ENCODE data around the gene PIK3R4.

PIK3R4 gene

GRCh38 chr3:130732501-130732900, 14.1 kb downstream of the PIK3R4 start:
- no peak for TF ChIP-seq CTCF (IDR thresholded peaks at IDR 0.05; ENCODE audit: low read length, missing control alignments)
- no peak for DNase-seq (ENCODE audit: low read depth)
- H3K4me3 ChIP-seq (replicated peaks; ENCODE audit: low read depth, low read length) = no peak overlapping the region

- DNase-seq (ENCODE audit: low read depth) = no peak
- H3K4me3 ChIP-seq (replicated peaks; ENCODE audit: low read depth, low read length) = no peak overlapping the region
- TF ChIP-seq CTCF (IDR thresholded peaks at IDR 0.05; ENCODE audit: low read length, missing control alignments) = no peak
Observed at GRCh38 chr3:130731817-130732216, 14.8 kb downstream of the PIK3R4 start.

DNA sequence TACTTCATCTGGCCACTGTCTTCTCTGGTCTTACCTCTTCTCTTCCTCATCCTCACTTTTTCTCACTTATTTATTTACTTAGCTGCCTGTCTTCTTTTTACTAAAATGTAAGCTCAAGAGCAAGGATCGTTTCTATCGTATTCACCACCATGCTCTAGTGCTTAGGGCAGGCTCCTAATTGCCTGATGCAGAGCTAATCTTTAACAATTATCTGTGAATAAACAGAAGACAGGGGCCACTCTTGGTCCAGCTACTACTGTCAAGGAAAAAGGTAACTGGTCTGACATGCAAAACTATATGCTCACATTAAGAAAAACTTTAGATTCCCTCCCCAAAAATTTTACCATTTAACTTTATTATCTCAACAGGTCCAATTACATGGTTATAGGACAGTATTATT, 17.5 kb downstream of the PIK3R4 start:
- no peak for TF ChIP-seq CTCF (IDR thresholded peaks at IDR 0.05; ENCODE audit: low read length, missing control alignments)
- no peak overlapping the region for H3K4me3 ChIP-seq (replicated peaks; ENCODE audit: low read depth, low read length)
- no peak for DNase-seq (ENCODE audit: low read depth)

DNA sequence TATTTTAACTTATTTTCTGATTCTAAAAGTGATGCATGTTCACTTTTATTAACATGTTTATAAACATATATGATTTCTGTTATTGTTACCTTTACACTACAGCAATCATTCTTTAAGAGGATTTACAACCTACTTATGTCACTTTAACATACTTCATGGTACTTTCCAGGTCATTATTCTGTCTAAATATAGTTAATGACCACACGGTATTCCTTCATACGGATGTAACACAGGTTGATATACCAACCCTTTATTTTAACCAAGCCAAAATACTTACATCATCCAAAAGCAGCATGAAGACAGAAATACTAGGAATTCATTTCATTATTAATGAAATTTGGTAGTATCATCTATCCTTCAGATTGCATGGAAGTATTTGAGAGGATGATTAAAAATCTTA, 18.6 kb downstream of the PIK3R4 start:
- no peak for TF ChIP-seq CTCF (IDR thresholded peaks at IDR 0.05; ENCODE audit: low read length, missing control alignments)
- H3K4me3 ChIP-seq (replicated peaks; ENCODE audit: low read depth, low read length) = no peak overlapping the region
- DNase-seq (ENCODE audit: low read depth) = no peak

DNA sequence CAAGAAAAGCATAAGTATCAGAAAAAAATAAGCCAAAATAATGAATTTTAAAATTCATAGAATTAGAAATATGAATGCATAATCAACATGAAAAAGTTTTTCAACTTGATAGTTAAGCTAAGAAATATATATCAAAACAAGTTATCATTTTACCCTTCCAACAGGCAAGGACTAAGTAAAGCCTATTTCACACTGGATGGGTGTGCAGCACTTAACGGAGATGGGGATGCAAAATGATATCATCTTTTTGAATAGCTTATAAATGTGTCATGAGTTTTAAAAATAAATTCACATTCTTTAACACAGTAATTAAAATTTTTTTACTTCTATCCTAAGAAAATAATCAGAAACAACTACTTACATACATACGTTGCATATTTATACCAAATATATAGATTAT, 20.9 kb downstream of the PIK3R4 start:
- no peak overlapping the region for H3K4me3 ChIP-seq (replicated peaks; ENCODE audit: low read depth, low read length)
- no peak for TF ChIP-seq CTCF (IDR thresholded peaks at IDR 0.05; ENCODE audit: low read length, missing control alignments)
- DNase-seq (ENCODE audit: low read depth) = no peak

- no peak overlapping the region for H3K4me3 ChIP-seq (replicated peaks; ENCODE audit: low read depth, low read length)
- DNase-seq (ENCODE audit: low read depth) = no peak
- no peak for TF ChIP-seq CTCF (IDR thresholded peaks at IDR 0.05; ENCODE audit: low read length, missing control alignments)
Observed at GRCh38 chr3:130715616-130716015, 31.0 kb downstream of the PIK3R4 start.

DNA sequence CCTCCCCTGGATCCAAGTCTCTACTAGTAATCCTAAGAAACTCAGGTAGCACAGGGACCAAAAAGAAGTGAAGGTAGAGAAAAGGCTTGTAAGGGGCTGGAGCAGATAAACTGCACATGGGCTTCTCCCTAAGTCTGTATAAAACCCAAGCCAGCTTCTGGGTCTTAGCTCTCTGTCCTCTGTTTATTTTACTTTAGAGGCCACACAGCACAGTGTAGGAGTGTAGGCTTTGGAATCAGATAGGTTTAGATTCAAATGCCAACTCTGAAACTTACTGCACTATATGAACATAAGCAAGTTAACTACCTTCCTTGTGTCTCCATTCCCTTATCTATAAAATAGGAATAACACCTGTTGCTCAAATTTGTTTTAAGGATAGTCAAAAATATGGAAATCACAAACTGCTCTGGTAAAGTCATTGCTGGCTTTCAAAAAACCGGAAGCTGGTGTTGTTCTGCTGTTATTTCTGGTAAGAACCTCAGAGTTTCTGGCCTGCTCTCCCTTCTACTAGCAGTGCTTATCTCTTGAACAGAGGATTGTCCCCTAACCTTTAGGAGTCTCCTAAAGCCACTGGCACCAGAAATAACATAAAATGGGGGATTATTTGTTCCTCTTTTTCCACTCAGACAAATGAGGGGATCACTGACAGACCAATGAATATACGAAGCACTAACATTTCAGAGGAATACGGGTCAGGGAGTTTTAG, 33.8 kb downstream of the PIK3R4 start:
- no peak for TF ChIP-seq CTCF (IDR thresholded peaks at IDR 0.05; ENCODE audit: low read length, missing control alignments)
- DNase-seq (ENCODE audit: low read depth) = no peak
- H3K4me3 ChIP-seq (replicated peaks; ENCODE audit: low read depth, low read length) = no peak overlapping the region

Measured in fibroblast of pulmonary artery (primary cell).